Mesothelial cell of epicardium (in vitro differentiated cells): ENCODE results near the gene SBNO1. TPM values are rescaled to one million over a fixed set of nuclear protein-coding genes. Genes with fewer than 3 reads are reported as not detected.
"Not testable (repeated sequence)": the region's sequence is repeated elsewhere in the genome, so short reads cannot be mapped to it uniquely, and the experiment has no call there.

Source experiments
- DNase-seq, 2 experiments: peaks; one replicate each; pipeline ENCODE4 v3.0.0; 2021; ENCODE audit warnings: low spot score in 2 of 2; ENCODE audit not compliant: unreplicated experiment in 2 of 2
- H3K27ac Mint-ChIP-seq: 2 replicates; pipeline ENCODE4 v1.8.0; 2021; ENCODE audit warnings: mixed read lengths
- H3K27me3 Mint-ChIP-seq: 2 replicates; pipeline ENCODE4 v1.8.0; 2021; ENCODE audit warnings: low read depth, mixed read lengths
- H3K36me3 Mint-ChIP-seq: 2 replicates; pipeline ENCODE4 v1.8.0; 2021; ENCODE audit warnings: mixed read lengths
- H3K4me1 Mint-ChIP-seq: 2 replicates; pipeline ENCODE4 v1.8.0; 2021; ENCODE audit warnings: mixed read lengths
- H3K4me3 Mint-ChIP-seq: 2 replicates; pipeline ENCODE4 v1.8.0; 2021; ENCODE audit warnings: mild to moderate bottlenecking, moderate library complexity, mixed read lengths
- H3K9me3 Mint-ChIP-seq: 2 replicates; pipeline ENCODE4 v1.8.0; 2021; ENCODE audit warnings: mixed read lengths
- CTCF ChIP-seq: fragments of 200-600 bp; sonication (generic); IDR thresholded peaks from one replicate; pipeline ENCODE4 v1.5.0; 2021; ENCODE audit warnings: antibody characterized with exemption; ENCODE audit not compliant: unreplicated experiment
- total RNA-seq: library from RNA; stranded (reverse); gene quantifications from 3 replicates; pipeline ENCODE4 v1.2.1, GENCODE V29; 2021

The SBNO1 gene
- total RNA-seq, 1 donor from 2014 or later = 38.0 TPM

GRCh38 chr12:123250471-123251383 is 113.9 kb downstream of the SBNO1 start:
- Mint-ChIP-seq H3K4me3 (peak overlapping the region; percentile 18), H3K27me3 (no peaks in the 10 kb centered on the region), H3K27ac (peak overlapping the region; percentile 95)

GRCh38 chr12:123248996-123249741 is 115.5 kb downstream of the SBNO1 start:
- Mint-ChIP-seq H3K36me3 (peaks cover 49% of the 10 kb centered on the region), H3K4me1 (peaks cover 19% of the 10 kb centered on the region), H3K9me3 (peaks cover 31% of the 10 kb centered on the region)
- H3K27ac Mint-ChIP-seq, H3K27me3 Mint-ChIP-seq, H3K4me3 Mint-ChIP-seq, DNase-seq: not testable (repeated sequence)

More at GRCh38 chr12:123250471-123251383, 113.9 kb downstream of the SBNO1 start:
- H3K36me3 Mint-ChIP-seq = peaks cover 49% of the 10 kb centered on the region
- peaks cover 19% of the 10 kb centered on the region for H3K4me1 Mint-ChIP-seq
- DNase-seq = no peak
- peaks cover 24% of the 10 kb centered on the region for H3K9me3 Mint-ChIP-seq
- no peak for TF ChIP-seq CTCF

- not testable (repeated sequence) for H3K27ac Mint-ChIP-seq, DNase-seq, H3K4me3 Mint-ChIP-seq, H3K27me3 Mint-ChIP-seq
- Mint-ChIP-seq H3K36me3 (peaks cover 42% of the 10 kb centered on the region), H3K4me1 (peaks cover 19% of the 10 kb centered on the region), H3K9me3 (peaks cover 31% of the 10 kb centered on the region)
These were observed 116.5 kb downstream of the SBNO1 start for GRCh38 chr12:123248129-123248528.

GRCh38 chr12:123245678-123246077 is 119.0 kb downstream of the SBNO1 start:
- Mint-ChIP-seq H3K4me1 (peaks cover 14% of the 10 kb centered on the region), H3K9me3 (peaks cover 31% of the 10 kb centered on the region), H3K27me3 (no peaks in the 10 kb centered on the region), H3K4me3 (no peak overlapping the region), H3K36me3 (peaks cover 41% of the 10 kb centered on the region), H3K27ac (no peak overlapping the region)
- TF ChIP-seq CTCF = no peak
- no peak for DNase-seq

- peaks cover 7% of the 10 kb centered on the region for H3K4me1 Mint-ChIP-seq
- H3K9me3 Mint-ChIP-seq = peaks cover 23% of the 10 kb centered on the region
- H3K36me3 Mint-ChIP-seq = peaks cover 31% of the 10 kb centered on the region
- H3K27me3 Mint-ChIP-seq = no peaks in the 10 kb centered on the region
- TF ChIP-seq CTCF = no peak
- no peak overlapping the region for H3K4me3 Mint-ChIP-seq
- no peak for DNase-seq
- H3K27ac Mint-ChIP-seq = no peak overlapping the region
These were observed 120.9 kb downstream of the SBNO1 start for GRCh38 chr12:123243671-123244262.

- H3K36me3 Mint-ChIP-seq = peaks cover 19% of the 10 kb centered on the region
- H3K4me1 Mint-ChIP-seq = peaks cover 7% of the 10 kb centered on the region
- DNase-seq = no peak
- peaks cover 13% of the 10 kb centered on the region for H3K9me3 Mint-ChIP-seq
- no peak overlapping the region for H3K4me3 Mint-ChIP-seq
- H3K27ac Mint-ChIP-seq = peak overlapping the region; percentile 81
- no peak for TF ChIP-seq CTCF
- no peaks in the 10 kb centered on the region for H3K27me3 Mint-ChIP-seq
These were observed 122.3 kb downstream of the SBNO1 start for GRCh38 chr12:123242116-123242904.
